HG02623 (cell line): ENCODE results near the gene CALCOCO2.
"Not testable (repeated sequence)": the region's sequence is repeated elsewhere in the genome, so short reads cannot be mapped to it uniquely, and the experiment has no call there.

Experiments
- ATAC-seq: cut with Tn5 transposase; IDR thresholded peaks from one replicate; pipeline ENCODE4 v1.9.1; 2021; ENCODE audit warnings: moderate library complexity; ENCODE audit not compliant: unreplicated experiment

Gene CALCOCO2

GRCh38 chr17:48820936-48821335 is 9.9 kb upstream of the CALCOCO2 start:
- not testable (repeated sequence) for ATAC-seq

GRCh38 chr17:48825446-48826381 is 5.1 kb upstream of the CALCOCO2 start:
- no peak for ATAC-seq

GRCh38 chr17:48831549-48831883 is 681 bp downstream of the CALCOCO2 start:
- ATAC-seq = no peak

- ATAC-seq = no peak
These were observed 4.1 kb downstream of the CALCOCO2 start for GRCh38 chr17:48834973-48835372.

- ATAC-seq = no peak
These were observed 5.1 kb downstream of the CALCOCO2 start for GRCh38 chr17:48835971-48836370.

- ATAC-seq = not testable (repeated sequence)
These were observed 6.6 kb downstream of the CALCOCO2 start for GRCh38 chr17:48837458-48837857.

- no peak for ATAC-seq
These were observed 9.6 kb downstream of the CALCOCO2 start for GRCh38 chr17:48840441-48840840.

GRCh38 chr17:48841395-48841831 is 10.6 kb downstream of the CALCOCO2 start:
- peak; percentile 78 for ATAC-seq

- no peak for ATAC-seq
These were observed 11.9 kb downstream of the CALCOCO2 start for GRCh38 chr17:48842746-48843145.

GRCh38 chr17:48843187-48843900 is 12.5 kb downstream of the CALCOCO2 start:
- no peak for ATAC-seq

- ATAC-seq = no peak
These were observed 20.0 kb downstream of the CALCOCO2 start for GRCh38 chr17:48850792-48851323.

GRCh38 chr17:48854774-48855476 is 24.1 kb downstream of the CALCOCO2 start:
- no peak for ATAC-seq

GRCh38 chr17:48856122-48856821 is 25.4 kb downstream of the CALCOCO2 start:
- no peak for ATAC-seq

- ATAC-seq = no peak
These were observed 29.2 kb downstream of the CALCOCO2 start for GRCh38 chr17:48860034-48860433.

GRCh38 chr17:48860456-48860855 is 29.6 kb downstream of the CALCOCO2 start:
- no peak for ATAC-seq

GRCh38 chr17:48868916-48869500 is 38.2 kb downstream of the CALCOCO2 start:
- no peak for ATAC-seq

- ATAC-seq = no peak
These were observed 39.0 kb downstream of the CALCOCO2 start for GRCh38 chr17:48869821-48870318.

GRCh38 chr17:48871035-48871550 is 40.3 kb downstream of the CALCOCO2 start:
- no peak for ATAC-seq

GRCh38 chr17:48871551-48872351 is 40.9 kb downstream of the CALCOCO2 start:
- ATAC-seq = no peak
